NCI-H446 (cell line): ENCODE data around the gene CYP4F11.
"Not testable (repeated sequence)": the region's sequence is repeated elsewhere in the genome, so short reads cannot be mapped to it uniquely, and the experiment has no call there.

Source experiments
- DNase-seq, 2 experiments: peaks; one replicate each; lab custom pipeline; 2025; lab: John Stamatoyannopoulos, UW

Gene CYP4F11

GRCh38 chr19:15883329-15883728 lies 51.0 kb downstream of the CYP4F11 start:
- DNase-seq = not testable (repeated sequence)

- DNase-seq = no peak
These were observed 59.4 kb downstream of the CYP4F11 start for GRCh38 chr19:15874821-15875474.

- DNase-seq = not testable (repeated sequence)
These were observed 60.6 kb downstream of the CYP4F11 start for GRCh38 chr19:15873771-15874170.

GRCh38 chr19:15871570-15871969 lies 62.8 kb downstream of the CYP4F11 start:
- no peak for DNase-seq

- no peak for DNase-seq
These were observed 64.5 kb downstream of the CYP4F11 start for GRCh38 chr19:15869873-15870272.

- DNase-seq = peak; percentile 7 to 17
These were observed 65.2 kb downstream of the CYP4F11 start for GRCh38 chr19:15869109-15869555.

GRCh38 chr19:15866636-15867035 lies 67.7 kb downstream of the CYP4F11 start:
- DNase-seq = no peak

- DNase-seq = no peak
These were observed 69.5 kb downstream of the CYP4F11 start for GRCh38 chr19:15864824-15865223.

- DNase-seq = no peak
These were observed 71.1 kb downstream of the CYP4F11 start for GRCh38 chr19:15863272-15863671.

- no peak for DNase-seq
These were observed 71.9 kb downstream of the CYP4F11 start for GRCh38 chr19:15862444-15862843.
